Gastroesophageal sphincter (tissue), 3 donors: ENCODE results near the gene STYXL2.

Source experiments
- CTCF ChIP-seq, 4 experiments: fragments of 200-600 bp in 2 of 4; fragments of 450-650 bp in 2 of 4; sonication (generic) in 1 of 4; IDR thresholded peaks; one replicate each; pipeline ENCODE4 v1.5.1; 2017 to 2019; ENCODE audit warnings: antibody characterized with exemption in 4 of 4, mild to moderate bottlenecking in 2 of 4, moderate library complexity in 2 of 4
- EP300 ChIP-seq: sonication (generic); formaldehyde crosslinking; IDR thresholded peaks from one replicate; pipeline ENCODE4 v1.6.1; 2017; ENCODE audit warnings: antibody characterized with exemption, mild to moderate bottlenecking
- POLR2A ChIP-seq, 2 donors: fragments of 450-650 bp; IDR thresholded peaks; one replicate each; pipeline ENCODE4 v1.6.1; 2017; ENCODE audit warnings: antibody characterized with exemption in 2 of 2, mild to moderate bottlenecking in 2 of 2, moderate library complexity in 1 of 2
- POLR2AphosphoS5 ChIP-seq: sonication (generic); formaldehyde crosslinking; IDR thresholded peaks from one replicate; pipeline ENCODE4 v1.6.1; 2017; ENCODE audit warnings: antibody characterized with exemption

GRCh38 chr1:167059809-167060107 is 34.1 kb upstream of the STYXL2 start:
- TF ChIP-seq POLR2A (IDR thresholded peaks at IDR 0.05), result no peak
- TF ChIP-seq POLR2AphosphoS5, result no peak
- TF ChIP-seq CTCF (IDR thresholded peaks at IDR 0.05), result no peak
- no peak for TF ChIP-seq EP300
